HG03558 (cell line): ENCODE data around the gene PTTG2.
"Not testable (repeated sequence)": the region's sequence is repeated elsewhere in the genome, so short reads cannot be mapped to it uniquely, and the experiment has no call there.

Experiments
- ATAC-seq: cut with Tn5 transposase; IDR thresholded peaks from one replicate; pipeline ENCODE4 v1.9.1; 2021; ENCODE audit warnings: moderate number of reproducible peaks; ENCODE audit not compliant: unreplicated experiment; ENCODE audit errors: extremely low read depth

Gene PTTG2

DNA sequence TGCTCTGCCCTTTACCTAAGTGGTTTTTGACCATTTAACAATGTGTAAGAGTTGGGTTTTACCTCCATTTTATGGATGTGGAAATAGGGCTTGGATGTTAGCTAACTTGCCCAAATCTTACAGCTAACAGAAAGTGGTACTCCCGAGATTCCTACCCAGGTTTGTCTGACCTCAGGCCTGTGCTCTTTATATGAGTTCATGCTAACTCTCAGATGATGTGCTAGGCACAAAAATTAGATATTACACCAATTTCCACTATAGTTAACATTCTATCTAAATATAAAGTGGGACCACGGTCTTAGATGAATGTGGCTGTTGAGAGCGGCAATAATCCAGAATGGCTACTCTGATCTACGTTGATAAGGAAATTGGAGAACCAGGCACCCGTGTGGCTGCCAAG lies at the start of gene PTTG2:
PTTG2 (plus strand) TSS at position 301 of the 400 bp plus-strand sequence; CDS start at position 338, 37 bp downstream.
- no peak for ATAC-seq

- no peak for ATAC-seq
These were observed 45.7 kb upstream of the PTTG2 start for GRCh38 chr4:37914539-37914938.

GRCh38 chr4:37917388-37917787 lies 42.8 kb upstream of the PTTG2 start:
- ATAC-seq = no peak

GRCh38 chr4:37918653-37919052 lies 41.5 kb upstream of the PTTG2 start:
- no peak for ATAC-seq

GRCh38 chr4:37922328-37922727 lies 37.9 kb upstream of the PTTG2 start:
- no peak for ATAC-seq

DNA sequence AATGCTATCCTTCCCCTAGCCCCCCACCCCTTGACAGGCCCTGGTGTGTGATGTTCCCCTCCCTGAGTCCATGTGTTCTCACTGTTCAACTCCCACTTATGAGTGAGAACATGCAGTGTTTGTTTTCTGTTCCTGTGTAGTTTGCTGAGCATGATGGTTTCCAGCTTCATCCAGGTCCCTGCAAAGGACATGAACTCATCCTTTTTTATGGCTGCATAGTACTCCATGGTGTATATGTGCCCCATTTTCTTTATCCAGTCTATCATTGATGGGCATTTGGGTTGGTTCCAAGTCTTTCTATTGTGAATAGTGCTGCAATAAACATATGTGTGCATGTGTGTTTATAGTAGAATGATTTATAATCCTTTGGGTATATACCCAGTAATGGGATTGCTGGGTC lies 37.1 kb upstream of the PTTG2 start:
- ATAC-seq = not testable (repeated sequence)

GRCh38 chr4:37924946-37925345 lies 35.3 kb upstream of the PTTG2 start:
- no peak for ATAC-seq

GRCh38 chr4:37927434-37927833 lies 32.8 kb upstream of the PTTG2 start:
- no peak for ATAC-seq

- ATAC-seq = no peak
These were observed 31.5 kb upstream of the PTTG2 start for GRCh38 chr4:37928426-37929416.

DNA sequence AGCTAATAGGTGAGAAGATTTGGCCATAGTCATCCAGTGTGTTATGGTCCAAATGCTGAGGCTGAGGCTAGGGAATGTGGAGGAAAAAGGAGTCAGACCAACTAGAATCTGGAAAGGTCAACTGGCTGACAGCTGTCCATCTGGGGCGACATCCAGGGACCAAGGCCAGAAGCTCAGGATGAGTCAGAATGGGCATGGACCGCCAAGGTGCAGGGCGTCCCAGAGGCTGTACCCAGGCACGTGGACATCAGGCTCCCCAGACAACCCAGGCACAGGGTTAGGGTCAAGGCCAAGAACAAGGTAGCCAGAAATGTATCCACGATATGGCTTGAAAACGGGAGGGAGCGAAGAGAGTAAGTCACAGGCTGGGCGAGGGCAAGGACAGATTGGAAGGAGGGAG lies 26.1 kb upstream of the PTTG2 start:
- no peak for ATAC-seq

DNA sequence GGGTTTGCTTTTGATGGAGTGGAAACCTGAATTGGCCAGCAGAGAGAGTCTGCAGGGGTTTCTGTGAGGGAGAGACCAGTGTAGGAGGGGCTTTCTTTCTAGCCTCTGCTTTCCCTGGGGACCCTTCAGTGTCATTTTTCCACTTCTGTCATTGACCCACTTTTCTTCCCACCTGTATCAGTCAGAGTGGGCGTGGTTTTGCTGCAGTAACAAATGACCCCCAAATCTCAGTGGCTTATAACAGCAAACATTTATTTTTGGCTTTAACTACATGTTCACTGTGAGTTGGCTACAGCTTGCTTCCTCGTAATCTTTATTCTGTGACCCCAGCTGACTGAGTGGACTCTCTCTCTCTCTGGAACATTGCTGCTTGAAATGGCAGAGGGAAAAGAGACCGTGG lies 25.6 kb upstream of the PTTG2 start:
- ATAC-seq = no peak

GRCh38 chr4:37935026-37935425 lies 25.2 kb upstream of the PTTG2 start:
- no peak for ATAC-seq

DNA sequence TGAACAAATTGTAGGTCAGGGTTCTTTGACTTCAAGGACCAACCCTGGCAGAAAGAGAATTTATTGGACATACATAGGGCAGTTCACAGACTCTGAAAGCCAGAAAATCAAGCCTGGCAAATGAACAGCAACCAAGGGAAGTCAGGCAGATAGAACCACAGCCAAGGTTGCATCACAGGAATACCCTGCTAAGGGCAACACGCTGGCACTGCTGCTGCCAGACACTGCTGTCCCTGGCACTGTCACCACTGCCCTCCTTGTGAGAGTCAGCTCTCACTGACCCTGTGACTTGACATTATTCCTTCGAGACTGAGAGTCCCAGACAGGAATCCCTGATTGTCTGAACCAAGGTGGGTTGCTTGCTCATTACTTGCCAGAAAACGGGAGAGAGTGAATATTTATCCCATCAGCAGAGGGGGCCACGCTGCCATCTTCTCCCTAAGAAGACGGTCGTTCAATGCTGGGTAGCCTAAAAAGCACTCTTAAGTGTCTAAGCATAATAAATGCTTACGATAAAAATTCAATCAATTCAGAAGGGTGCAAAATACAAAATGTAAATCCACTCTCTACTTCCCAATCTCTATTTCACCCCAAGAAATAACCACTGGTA lies 23.2 kb upstream of the PTTG2 start:
- no peak for ATAC-seq

GRCh38 chr4:37938208-37938607 lies 22.0 kb upstream of the PTTG2 start:
- ATAC-seq = no peak

- ATAC-seq = no peak
These were observed 13.6 kb upstream of the PTTG2 start for GRCh38 chr4:37946503-37947179.

DNA sequence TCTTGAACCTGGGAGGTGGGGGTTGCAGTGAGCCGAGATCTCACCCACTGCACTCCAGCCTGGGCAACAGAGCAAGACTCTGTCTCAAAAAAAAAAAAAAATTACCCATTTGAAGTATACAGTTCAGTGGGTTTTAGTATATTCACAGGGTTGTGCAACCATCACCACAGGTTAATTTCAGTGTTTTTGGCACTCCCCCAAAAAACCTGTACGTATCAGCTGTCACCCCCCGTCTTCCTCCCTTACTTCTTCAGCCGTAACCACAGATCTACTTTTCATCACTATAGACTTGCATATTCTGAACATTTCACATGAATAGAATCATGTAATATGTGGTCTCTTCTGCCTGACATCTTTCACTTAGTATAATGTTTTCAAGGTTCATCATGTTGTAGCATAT lies 11.7 kb upstream of the PTTG2 start:
- ATAC-seq = no peak

GRCh38 chr4:37949636-37950426 lies 10.4 kb upstream of the PTTG2 start:
- no peak for ATAC-seq

DNA sequence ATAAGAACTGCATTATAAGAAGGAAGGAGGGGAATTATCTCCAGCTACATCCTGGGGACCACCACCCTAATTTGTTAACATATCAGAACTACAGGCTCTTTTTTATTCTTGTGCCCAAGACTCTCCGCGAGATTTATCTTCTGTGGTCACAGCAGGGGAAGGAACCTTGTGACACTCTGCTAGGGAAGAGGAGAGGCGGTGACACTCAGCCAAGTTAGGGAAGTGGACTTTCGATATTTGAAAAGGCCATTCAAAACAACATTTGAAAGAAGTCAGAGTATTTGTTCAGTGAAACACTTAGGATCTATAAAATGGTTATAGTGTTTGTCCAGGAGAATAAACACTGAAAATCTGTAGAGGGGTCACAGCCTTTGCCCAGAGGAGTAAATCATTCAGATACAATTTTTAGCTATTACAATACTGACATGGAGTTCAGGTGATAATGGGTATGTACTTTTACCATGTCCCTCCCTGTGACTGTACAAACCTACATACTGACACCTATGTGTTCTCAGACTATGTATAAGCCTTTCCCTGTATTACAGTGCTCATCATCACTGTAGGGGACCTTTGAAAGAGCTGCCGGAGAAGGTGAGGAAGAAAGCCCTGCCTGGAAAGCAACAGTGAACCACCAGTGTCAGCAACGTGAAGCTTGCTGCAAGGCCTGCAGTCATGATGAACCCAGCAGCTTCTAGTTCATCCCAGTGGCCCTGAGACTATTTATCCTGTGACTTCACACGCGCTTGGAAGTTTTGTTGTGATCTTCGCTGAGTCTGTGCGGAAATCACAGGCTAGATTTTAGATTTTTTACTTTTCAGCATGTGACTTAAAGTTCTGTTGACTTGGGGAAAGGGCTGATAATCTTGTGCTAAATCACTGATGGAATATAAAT lies 8.5 kb upstream of the PTTG2 start:
- ATAC-seq = no peak

DNA sequence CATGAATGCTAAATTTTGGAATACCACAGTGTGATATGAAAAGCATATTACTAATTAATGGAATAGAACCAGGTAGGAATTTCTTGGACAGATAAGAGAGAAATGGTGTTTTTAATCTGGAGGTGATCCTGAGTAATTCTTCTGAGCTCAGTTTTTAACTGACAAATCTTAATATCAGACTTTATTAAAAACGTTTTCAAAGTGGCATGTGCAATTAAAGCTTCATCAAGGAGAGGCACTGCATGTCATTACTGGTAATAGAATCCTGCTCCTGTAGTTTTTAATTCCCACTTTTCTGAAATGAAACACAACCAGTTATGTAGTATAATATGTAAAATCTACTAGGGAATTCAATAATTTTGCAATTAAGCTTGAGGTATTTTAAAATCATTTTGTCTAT lies 7.0 kb upstream of the PTTG2 start:
- ATAC-seq = no peak
